NCI-H2081 (cell line): Measurements from ENCODE around the gene ESPL1.
"Not testable (repeated sequence)": the region's sequence is repeated elsewhere in the genome, so short reads cannot be mapped to it uniquely, and the experiment has no call there.

Source experiments
- DNase-seq, 2 experiments: peaks; one replicate each; lab custom pipeline; 2025; lab: John Stamatoyannopoulos, UW

ESPL1 gene

DNA sequence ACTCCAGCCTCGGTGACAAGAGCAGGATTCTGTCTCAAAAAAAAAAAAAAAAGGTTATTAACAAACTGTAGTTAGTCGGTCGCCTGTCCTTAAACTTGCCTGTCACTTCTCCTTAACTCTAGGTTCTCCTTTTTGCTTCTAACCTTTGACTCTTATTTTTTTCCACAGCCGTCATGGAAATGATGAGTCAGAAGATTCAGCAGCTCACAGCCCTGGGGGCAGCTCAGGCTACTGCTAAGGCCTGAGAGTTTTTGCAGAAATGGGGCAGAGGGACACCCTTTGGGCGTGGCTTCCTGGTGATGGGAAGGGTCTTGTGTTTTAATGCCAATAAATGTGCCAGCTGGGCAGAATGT, 31.0 kb downstream of the ESPL1 start:
- DNase-seq = no peak

DNA sequence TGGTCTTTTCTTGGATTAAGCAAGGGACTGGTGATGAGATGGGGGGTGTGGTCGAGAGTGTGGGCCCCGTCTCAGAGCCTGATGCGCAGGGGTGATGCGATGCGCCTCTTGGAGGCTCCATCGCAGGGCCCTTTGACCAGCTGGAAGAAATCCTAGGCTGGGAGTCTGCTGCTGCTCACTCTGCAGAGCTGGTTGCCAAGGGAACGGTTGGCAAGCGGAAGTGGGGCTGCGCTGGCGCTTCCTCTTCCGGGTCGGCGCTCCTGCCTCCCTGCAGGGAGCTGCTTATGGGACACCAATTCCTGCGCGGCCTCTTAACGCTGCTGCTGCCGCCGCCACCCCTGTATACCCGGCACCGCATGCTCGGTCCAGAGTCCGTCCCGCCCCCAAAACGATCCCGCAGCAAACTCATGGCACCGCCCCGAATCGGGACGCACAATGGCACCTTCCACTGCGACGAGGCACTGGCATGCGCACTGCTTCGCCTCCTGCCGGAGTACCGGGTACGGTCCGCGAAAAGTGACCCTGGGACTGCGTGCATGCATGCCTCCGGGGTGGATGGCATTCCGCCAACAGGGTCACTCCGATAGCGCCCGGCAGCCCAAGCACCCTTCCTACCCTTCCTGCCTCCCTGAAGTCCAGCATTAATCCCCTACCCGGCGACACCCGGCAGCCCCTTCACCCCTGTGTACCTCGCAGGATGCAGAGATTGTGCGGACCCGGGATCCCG, 31.5 kb downstream of the ESPL1 start, which contains the start of gene MYG1:
MYG1 (plus strand) TSS at position 242 of the 727 bp plus-strand sequence; CDS start at position 285, 43 bp downstream.
- peak; percentile 84 to 93 for DNase-seq

DNA sequence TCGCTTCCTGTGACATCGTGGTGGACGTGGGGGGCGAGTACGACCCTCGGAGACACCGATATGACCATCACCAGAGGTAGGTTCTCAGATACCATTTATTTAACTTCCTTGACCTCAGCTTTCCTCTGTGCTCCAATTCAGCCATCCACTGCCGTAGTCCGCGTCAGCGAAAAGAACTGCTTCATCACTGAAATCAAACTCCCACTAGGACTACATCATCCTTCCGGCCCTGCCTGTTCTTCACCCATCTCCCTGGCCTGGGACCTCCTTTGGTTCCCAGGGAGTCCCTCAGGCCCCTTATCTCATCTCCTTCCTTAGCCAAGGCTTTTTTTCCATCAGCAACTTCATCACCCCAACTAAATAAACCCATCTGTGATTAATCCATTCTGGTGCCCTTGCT, 32.1 kb downstream of the ESPL1 start:
- no peak for DNase-seq

DNA sequence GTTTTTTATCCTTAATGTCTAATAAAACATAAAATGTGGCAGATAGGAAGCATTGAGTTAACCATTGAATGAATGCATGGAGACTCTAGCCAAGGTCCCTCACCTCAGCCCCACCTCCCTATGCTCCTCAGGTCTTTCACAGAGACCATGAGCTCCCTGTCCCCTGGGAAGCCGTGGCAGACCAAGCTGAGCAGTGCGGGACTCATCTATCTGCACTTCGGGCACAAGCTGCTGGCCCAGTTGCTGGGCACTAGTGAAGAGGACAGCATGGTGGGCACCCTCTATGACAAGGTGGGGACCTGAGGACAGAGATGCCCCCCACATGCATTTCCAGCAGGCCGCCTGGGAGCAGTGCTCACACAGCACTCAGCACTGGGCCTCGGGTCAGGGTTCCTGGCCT, 34.8 kb downstream of the ESPL1 start:
- no peak for DNase-seq

DNA sequence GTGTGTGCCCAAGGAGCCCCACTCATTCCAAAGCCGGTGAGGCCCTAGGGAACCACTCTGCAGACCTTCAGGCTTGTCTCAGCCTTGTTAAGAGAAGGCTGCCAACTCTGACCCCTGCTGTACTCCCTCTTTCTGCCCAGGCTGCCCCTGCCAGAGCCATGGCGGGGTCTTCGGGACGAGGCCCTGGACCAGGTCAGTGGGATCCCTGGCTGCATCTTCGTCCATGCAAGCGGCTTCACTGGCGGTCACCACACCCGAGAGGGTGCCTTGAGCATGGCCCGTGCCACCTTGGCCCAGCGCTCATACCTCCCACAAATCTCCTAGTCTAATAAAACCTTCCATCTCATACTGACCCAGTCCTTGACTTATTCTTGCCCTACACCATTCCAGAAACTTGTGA, 38.7 kb downstream of the ESPL1 start:
- DNase-seq = no peak

DNA sequence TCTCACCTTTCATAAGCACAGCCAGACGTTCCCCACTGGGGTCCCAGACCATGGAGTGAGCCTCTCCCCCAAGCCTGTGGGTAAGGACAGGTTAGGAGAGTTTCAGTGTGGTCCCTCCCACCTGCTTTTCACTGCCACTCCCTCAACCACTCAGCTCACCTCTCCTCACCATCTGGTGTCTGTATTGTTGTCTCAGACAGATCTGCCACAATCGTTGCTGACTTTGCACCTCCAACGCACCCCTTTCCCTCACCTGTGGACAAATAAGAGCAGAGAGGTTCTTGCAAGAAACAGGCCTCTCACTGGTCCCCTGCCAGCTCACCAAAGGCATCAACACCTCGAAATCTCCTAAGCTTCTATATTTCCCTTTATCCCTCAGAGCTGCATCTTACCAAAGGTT, 40.2 kb downstream of the ESPL1 start:
- no peak for DNase-seq

DNA sequence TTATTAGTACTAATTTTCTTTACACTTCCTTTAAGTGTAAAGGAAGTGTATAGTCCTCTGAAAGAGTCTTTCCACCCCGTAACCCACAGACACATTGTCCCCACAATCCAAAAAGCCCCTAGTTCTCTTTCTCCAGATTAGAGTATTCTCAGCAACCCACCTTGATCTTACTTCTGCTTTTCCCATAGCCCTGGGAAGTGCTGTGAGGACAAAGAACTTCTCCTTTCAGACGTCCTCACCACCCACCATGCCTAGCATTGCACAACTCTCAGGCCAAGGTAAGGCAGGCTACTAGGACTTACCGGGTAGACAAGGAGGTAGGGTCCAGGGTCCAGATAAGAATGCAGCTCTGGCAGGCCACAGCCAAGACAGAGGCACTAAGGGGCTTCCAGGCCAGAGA, 45.9 kb downstream of the ESPL1 start:
- no peak for DNase-seq

DNA sequence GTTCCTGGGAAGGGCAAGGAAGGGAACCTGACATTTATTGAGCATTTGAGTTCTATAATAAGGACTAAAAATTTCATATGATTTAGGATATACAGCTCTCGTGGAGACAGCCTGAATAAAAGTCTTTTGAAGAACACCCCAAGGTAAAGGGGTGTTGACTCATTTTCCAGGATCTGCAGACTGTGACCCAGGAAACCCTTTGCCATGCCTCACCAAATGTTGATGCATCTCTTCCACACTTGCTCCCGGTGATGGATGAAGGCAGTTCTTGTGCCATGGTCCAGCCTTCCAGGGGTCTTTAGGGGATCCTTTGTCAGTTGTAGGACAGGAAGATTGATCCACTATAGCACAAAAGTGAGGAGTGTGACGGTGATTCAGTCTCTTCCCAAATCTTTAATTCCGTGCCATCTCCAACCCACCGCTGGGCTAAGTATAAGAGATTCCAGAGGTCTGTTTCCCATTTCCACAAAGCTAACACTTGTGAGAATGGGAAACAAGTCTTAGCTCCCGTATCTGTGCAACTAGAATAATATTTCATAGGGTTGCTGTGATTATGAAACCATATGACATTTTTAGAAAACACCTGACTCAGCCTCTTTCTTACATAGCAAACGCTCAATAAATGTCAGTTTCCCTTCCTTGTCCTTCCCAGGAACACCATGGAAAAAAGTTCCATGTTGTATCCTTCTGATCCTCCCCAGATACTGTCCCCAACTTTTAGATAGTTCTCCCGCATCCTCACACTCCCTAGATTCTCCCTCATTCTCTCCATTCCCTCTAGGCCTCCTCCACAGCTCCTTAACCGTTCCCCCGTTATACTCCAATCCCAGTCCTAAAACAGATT, 52.5 kb downstream of the ESPL1 start:
- no peak for DNase-seq

DNA sequence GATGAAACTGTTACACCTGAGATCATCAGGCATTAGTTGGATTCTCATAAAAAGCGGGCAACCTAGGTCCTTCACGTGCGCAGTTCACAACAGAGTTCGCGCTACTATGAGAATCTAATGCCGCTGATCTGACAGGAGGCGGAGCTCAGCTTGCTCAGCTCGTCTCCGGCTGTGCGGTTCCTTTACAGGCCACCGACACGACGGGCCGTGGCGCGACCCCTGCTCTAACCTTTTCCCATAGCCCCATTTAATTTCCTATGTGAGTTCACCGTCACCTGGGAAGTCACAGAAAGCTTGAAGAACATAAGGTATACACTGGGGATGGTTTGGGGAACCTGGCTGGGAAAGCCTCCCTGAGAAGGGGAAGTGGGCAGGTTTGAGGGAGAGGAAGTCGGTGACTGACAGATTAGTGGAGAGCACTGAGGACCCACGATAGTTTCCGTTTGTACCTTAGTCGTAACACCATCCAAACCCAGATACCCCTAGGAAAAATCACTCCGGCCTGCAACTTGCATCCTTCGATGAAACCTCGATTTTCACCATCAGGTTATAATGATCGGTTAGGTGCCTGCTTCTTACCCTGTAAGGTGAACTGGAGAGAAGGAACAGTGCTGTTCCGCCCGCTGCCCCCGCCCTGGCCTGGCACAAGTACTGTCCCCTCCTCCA, 56.1 kb downstream of the ESPL1 start:
- DNase-seq = no peak

DNA sequence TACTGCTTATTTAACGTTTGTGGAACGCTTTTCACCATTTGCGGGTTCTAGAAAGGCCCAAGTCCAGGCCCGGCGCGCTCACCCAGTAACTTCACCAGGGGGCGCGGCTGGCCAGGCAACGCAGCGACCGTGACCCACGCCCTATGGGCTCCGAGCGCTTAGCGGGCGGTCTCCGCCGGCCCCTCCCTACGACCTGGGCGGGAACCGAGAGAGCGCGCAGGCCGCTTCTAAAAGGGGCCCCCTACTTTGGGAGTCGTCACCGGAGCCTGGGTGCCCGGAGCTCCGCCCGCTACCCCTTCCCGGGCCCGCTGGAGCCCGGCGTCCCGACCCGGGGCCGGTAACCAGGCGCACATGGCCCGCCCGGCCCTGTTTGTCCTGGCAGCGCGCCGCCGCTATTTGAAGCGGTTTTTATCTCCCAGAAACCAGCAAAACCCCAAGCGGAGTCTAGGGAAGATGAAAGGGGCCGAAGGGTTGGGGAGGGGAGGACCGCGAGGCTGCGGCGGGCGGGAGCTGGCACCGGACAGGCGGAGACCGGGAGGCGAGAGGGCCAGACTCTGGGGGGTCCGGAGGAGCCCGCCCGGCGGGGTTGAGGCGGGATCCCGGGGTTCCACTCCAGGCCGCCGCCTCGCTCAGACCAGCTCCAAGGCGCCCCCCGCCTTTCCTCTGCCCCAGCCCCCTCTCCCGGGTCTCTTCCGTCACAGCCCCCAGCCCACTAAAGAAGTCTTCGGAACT, 56.8 kb downstream of the ESPL1 start:
- DNase-seq = peak; percentile 85 to 87

DNA sequence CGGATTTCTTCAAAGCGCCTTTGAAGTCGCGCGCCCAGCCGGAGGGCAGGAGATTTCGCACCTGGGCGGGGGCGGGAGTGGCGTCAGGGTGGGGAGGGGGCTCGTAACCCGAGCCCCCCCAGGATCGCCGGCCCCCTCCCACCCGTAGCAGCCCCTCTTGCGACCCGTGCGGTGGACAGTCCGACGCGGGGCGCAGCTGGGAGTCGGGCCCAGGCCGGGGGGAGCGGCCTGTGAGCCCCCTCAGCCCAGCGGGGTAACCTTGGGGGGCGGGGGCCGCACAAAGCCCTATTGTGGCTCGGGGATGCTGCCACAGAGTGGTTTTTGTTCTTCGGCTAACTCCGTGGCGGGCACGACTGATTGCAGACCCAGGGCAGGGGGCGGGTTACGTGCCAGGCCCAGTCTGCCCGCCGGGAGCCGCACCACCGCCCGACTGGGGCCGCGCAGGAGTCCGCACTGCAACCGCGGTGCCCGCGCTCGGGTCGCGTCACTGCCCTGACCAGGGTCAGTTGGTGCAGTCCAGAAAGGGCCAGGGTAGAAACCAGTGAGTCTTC, 57.5 kb downstream of the ESPL1 start:
- no peak for DNase-seq

DNA sequence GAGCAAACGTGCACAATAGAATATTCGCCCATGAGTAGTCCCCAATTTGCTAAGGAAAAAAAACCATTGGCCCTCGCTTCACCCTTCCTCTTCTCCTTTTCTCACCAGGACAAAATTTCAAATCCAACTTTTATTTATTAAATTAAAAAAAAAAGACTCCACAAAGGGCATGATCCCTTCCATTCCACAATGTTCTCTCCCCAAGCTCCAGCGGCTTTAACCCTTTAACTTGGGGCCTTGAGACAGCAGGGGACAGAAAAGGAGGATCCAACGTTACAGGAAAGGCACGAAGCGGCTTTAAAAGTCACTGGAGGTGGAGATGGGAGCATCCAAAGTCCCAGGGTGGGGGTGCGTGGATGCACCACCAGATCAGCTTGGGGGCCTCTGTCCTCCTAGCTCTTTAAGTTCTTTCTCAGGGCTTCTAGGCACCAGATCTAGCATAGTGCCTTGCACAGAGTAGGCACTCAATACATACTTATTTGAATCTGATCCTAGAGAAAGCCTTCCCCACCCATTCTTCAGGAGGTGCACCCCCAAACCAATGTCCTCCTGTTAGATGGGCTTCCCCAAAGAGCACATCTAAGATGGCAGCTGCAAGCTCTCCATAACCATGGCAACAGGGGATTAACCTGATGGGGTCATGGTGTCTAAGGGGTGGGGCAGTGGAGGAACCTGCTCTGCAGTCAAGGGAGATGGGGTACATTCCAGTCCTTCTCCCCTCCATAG, 58.5 kb downstream of the ESPL1 start:
- no peak for DNase-seq

DNA sequence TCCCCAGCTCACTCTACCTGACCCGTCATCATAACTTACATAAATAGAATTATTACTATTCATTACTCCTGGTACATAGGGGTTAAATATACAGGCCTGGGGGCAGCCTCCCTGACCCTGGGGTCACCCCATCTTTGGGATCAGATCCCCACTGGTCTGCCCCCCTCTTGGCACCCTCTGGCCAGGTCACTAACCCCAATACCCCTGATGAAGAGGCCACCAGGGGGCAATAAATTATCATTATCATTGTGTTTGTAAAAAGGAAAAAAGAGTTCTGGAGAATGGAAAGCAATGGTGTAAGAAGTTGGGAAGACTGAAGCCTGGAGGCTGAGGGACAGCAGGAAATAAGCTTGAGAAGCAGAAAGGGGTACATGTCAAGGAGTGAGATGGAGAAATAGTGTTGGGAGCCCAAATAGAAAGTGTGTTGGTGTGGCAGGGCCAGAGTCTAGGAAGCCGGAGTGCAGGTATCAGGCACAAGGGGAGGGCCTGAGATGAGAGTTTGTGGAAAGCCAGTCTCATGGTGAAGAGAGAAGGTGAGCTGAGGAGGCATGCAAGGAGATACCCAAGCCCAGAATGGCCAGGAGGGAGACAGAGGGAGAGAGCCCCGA, 59.4 kb downstream of the ESPL1 start:
- no peak for DNase-seq

DNA sequence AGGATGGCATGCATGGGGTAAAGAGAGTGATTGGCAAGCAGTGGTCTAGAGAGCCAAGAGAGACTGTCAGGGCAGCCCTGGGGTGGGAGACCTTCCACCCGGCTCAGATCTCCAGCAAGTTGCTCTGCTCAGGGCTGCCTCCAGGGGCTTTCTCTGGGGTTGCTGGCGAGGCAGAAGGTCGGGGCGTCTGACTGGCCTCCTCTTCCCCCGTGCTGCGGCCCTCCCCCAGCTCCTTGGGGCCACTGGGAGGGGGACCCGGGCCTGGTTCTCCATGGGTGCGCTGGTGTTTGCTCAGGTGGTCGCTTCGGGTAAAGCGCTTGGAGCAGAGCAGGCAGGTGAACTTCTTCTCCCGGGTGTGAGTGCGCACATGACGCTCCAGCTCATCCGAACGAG, 59.9 kb downstream of the ESPL1 start:
- DNase-seq = no peak

DNA sequence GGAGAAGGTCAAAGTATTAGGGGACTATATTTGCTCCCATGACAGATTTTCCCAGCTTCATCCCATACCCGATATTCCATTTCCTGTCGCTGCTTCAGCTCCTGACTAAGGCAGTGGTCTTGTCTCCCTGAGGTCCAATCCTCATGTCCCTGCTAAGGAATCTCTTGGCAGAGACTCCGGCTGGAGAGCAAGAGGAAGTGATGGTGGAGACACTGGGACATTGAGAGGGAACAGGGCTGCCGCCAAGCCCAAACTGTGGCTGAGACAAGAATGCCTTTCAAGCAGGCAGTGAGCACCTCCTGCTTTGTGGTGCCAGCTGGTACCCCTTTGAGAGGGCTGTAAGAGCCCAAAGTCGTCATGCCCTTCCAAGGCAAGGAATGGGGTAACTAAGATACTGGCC, 62.6 kb downstream of the ESPL1 start:
- no peak for DNase-seq

DNA sequence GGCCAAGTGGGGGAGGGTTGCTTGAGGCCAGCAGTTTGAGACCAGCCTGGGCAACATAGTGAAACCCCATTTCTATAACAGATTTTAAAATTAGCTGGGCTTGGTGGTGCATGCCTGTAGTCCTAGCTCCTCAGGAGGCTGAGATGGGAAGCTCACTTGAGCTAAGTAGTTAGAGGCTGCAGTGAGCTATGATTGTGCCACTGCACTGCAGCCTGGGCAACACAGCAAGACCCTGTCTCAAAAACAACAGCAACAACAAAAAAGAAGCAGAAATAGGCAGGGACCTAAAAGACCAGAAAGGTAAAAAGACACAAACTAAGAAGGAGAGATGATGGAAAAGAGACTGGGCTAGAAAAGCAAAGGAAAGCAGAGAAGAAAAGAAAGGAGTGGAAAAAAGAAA, 64.2 kb downstream of the ESPL1 start:
- not testable (repeated sequence) for DNase-seq

DNA sequence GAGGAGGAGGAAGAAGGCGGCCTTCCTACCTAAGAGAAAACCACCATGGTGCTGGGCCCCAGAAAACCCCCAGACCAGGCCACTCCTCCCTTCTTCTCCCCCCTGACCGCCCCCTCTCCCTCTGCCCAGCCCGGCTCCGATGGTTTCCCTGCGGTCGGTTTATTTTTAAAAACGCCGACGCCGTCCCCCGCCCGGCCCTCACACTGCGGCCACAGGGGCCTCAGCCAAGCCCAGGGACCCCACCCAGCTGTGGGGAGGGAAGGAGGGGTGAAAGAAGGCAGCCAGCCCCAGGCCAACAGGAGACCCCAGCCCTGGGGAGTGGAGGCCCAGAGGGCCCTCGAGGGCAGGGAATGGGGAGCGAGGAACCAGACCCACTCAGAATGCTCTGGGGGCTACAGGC, 64.6 kb downstream of the ESPL1 start:
- no peak for DNase-seq

DNA sequence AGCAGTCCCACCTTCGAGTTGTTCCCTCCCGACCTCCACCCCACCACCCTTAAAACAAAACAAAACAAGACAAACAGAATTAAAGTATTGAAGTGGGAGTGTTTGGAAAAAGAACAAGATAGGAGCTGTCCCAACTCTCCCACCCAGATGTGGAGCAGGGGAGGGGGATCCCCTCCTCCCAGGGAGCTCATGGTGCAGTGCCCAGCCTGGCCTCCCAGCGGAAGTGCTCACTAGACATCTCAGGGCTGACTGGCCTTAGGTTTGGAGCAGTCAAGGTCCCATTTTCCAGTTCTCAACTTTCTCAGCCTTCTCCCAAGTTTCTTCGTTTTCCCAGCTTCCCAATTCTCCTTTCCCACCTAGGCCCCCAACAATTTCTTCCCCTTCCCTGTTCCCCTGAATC, 65.2 kb downstream of the ESPL1 start:
- no peak for DNase-seq

DNA sequence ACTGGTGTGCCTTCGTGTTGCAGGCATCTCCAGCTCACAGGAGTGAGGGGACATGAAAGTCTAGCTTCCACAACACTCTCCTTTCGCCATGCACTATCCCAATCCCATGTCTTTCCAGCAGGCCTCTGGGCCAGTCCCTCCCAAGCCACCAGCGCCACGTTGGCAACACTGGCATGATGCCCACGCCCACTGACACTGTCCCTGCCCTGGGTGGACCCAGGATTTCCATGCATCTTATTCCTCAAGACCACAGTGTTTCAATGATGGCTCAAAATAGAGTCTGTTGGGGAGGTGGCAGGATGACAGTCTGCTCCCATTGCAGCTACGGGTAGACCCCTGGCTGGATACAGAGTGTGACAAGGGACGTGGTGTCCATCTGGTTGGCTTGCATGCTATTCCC, 65.7 kb downstream of the ESPL1 start:
- DNase-seq = no peak

DNA sequence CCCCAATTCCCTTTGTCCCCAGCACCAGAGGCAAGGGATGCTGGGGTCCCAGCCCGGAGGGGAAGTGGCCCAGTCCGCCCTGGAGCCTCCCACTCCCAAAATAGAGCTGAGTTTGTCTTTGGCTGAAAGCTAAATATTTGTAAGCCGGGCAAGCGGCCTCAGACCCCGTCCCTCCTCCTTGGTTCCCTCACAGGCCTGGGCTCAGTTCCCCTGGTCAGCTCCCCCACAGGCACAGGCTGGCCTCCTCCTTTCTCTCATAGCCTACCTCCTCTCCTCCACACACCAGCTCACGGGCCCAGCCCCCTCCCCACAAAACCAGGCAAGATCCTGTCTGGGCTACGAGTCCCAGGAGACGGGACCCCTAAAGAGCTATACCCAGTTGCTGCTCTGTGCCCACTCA, 66.7 kb downstream of the ESPL1 start:
- DNase-seq = no peak

DNA sequence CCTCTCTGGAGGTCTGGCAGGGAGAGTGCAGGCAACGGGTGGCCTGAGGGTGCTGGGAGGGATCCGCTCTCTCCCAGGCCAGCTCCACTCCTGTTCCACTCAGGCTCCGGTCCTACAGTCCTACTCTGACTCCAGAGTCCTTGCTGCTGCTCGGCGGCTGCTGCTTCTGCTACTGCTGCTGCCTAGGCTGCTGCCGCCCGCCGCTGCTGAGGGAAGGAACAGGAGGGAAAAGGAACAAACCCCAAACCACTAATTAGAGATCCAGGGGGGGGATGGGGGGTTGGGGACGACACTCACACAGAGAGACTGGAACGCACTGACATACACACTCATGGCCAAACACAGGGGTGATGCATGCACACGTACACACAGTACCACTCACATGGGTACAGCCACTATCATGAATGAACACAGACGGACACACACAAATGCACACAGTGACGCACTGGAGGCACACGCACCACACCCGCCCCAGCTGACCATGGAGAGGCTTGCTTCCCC, 68.1 kb downstream of the ESPL1 start, which contains the start of gene SP7:
SP7 (minus strand) TSS at position 174 of the 501 bp plus-strand sequence. CDS start 708 bp downstream, outside the sequence.
- DNase-seq = no peak
